ENCODE measurements around the gene PRXL2C. TPM values are rescaled to one million over a fixed set of nuclear protein-coding genes. Genes with fewer than 3 reads are reported as not detected.

The PRXL2C gene
- total and polyA plus RNA-seq, 2 donors (not counting 1 experiment from before 2014, with no cell fraction given), result 10.9 to 16.1 TPM

DNA sequence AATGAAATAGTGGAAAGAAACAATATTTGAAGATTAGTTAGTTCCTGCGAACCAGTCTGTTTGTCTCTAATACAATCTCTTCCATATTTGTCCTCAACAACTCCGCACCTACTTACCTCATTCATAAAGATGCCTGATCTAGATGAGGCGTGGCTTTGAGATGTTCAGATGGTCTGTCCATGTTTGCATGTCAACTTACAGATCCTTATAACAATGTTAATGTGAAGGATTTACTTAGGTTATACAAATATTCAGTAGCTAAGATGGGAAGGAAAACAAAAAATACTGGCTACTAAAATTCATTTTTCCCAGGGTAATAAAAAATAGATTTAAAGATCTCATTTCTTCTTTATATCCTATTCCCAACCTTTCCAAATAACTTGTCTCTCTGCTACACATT lies 43.8 kb downstream of the PRXL2C start:
- no peak for ATAC-seq (ENCODE audit: low read depth)
- Histone ChIP-seq H3K4me3 (ENCODE audit: control extremely low read depth in 1 of 5, extremely low read depth in 1 of 5, insufficient read depth in 1 of 5, low read depth in 2 of 5, low read length in 4 of 5) (no peak overlapping the region), H3K27me3 (replicated peaks in 1 of 4; ENCODE audit: control extremely low read depth in 1 of 4, control insufficient read depth in 3 of 4, insufficient read depth in 4 of 4, low read length in 3 of 4) (peaks cover 0 to 10% (median 6%) of the 10 kb centered on the region in 4 experiments), H3K4me2 (replicated peaks; ENCODE audit: low read depth, low read length, poor library complexity, severe bottlenecking) (no peak overlapping the region), H3K36me3 (replicated peaks in 1 of 2; ENCODE audit: control extremely low read depth in 1 of 2, control insufficient read depth in 1 of 2, extremely low read depth in 1 of 2, insufficient read depth in 2 of 2, low read length in 1 of 2) (no peaks in the 10 kb centered on the region), H2AFZ (ENCODE audit: insufficient read depth, low read depth, low read length, poor library complexity, severe bottlenecking) (no peak overlapping the region), H3K79me2 (ENCODE audit: control insufficient read depth, insufficient read depth, low read length) (no peaks in the 10 kb centered on the region), H4K20me1 (ENCODE audit: control insufficient read depth, insufficient read depth, low read length, poor library complexity, severe bottlenecking) (no peaks in the 10 kb centered on the region), H3K4me1 (ENCODE audit: control insufficient read depth in 2 of 2, insufficient read depth in 2 of 2, low read length in 2 of 2) (no peaks in the 10 kb centered on the region), H3K27ac (ENCODE audit: low read length in 2 of 2) (no peak overlapping the region), H3K9me3 (ENCODE audit: control extremely low read depth in 1 of 3, control insufficient read depth in 2 of 3, insufficient read depth in 1 of 3, low read length in 2 of 3) (no peaks in the 10 kb centered on the region), H3K9ac (ENCODE audit: low read length) (no peak overlapping the region)
- H3K27me3 Mint-ChIP-seq, result peaks cover 40% of the 10 kb centered on the region
- H3K9me3 Mint-ChIP-seq (ENCODE audit: insufficient read depth), result no peaks in the 10 kb centered on the region
- no peak for DNase-seq
- no peak for TF ChIP-seq EZH2 (IDR thresholded peaks at IDR 0.05; ENCODE audit: borderline replicate concordance, insufficient read depth, low read depth, low read length, poor library complexity, severe bottlenecking)
- no peak for TF ChIP-seq CTCF (IDR thresholded peaks at IDR 0.05)
- WGBS (ENCODE audit: insufficient coverage), result 80% methylated on average over 1 of the region's 3 CpGs
- no peak overlapping the region for H3K27ac Mint-ChIP-seq
- intact Hi-C loops (cut with micrococcal nuclease), result no loop called here
- ChIA-PET CTCF (interaction anchor here (0.7 kb wide), 1 partner anchor 57 kb away, joined by 3 read pairs; no protein-coding TSS in a partner anchor), POLR2A (no interaction called here)
- H3K4me3 Mint-ChIP-seq, result no peak overlapping the region
- no peaks in the 10 kb centered on the region for H3K4me1 Mint-ChIP-seq

DNA sequence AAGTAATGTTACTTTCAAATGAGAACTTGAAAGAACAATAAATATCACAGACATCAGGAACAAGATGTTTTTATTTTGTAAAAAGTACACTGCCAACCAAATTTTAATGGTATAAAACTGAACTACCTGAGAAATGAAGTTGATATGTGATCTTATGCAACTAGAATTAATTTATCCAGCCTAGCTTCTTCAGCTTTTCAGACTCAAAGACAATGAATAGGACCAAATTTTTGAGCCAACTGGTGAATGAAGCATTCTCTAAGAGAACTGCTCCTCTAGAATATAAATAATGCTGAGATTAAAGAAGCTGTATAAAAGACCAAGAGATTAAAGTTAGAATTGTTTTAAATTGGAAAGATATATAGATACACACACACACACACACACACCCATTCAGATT lies 45.4 kb downstream of the PRXL2C start:
- Histone ChIP-seq H3K9me3 (ENCODE audit: control extremely low read depth in 1 of 3, control insufficient read depth in 2 of 3, insufficient read depth in 1 of 3, low read length in 2 of 3) (no peaks in the 10 kb centered on the region), H4K20me1 (ENCODE audit: control insufficient read depth, insufficient read depth, low read length, poor library complexity, severe bottlenecking) (no peaks in the 10 kb centered on the region), H3K79me2 (ENCODE audit: control insufficient read depth, insufficient read depth, low read length) (no peaks in the 10 kb centered on the region), H3K36me3 (replicated peaks in 1 of 2; ENCODE audit: control extremely low read depth in 1 of 2, control insufficient read depth in 1 of 2, extremely low read depth in 1 of 2, insufficient read depth in 2 of 2, low read length in 1 of 2) (no peaks in the 10 kb centered on the region), H3K27me3 (replicated peaks in 1 of 4; ENCODE audit: control extremely low read depth in 1 of 4, control insufficient read depth in 3 of 4, insufficient read depth in 4 of 4, low read length in 3 of 4) (peaks cover 0 to 10% (median 4%) of the 10 kb centered on the region in 4 experiments), H3K4me1 (ENCODE audit: control insufficient read depth in 2 of 2, insufficient read depth in 2 of 2, low read length in 2 of 2) (no peaks in the 10 kb centered on the region), H2AFZ (ENCODE audit: insufficient read depth, low read depth, low read length, poor library complexity, severe bottlenecking) (no peak overlapping the region), H3K9ac (ENCODE audit: low read length) (no peak overlapping the region), H3K27ac (ENCODE audit: low read length in 2 of 2) (no peak overlapping the region), H3K4me2 (replicated peaks; ENCODE audit: low read depth, low read length, poor library complexity, severe bottlenecking) (no peak overlapping the region), H3K4me3 (ENCODE audit: control extremely low read depth in 1 of 5, extremely low read depth in 1 of 5, insufficient read depth in 1 of 5, low read depth in 2 of 5, low read length in 4 of 5) (no peak overlapping the region)
- TF ChIP-seq CTCF (IDR thresholded peaks at IDR 0.05) (no peak), EZH2 (IDR thresholded peaks at IDR 0.05; ENCODE audit: borderline replicate concordance, insufficient read depth, low read depth, low read length, poor library complexity, severe bottlenecking) (no peak)
- POLR2A ChIA-PET, result no interaction called here
- Mint-ChIP-seq H3K4me3 (no peak overlapping the region), H3K27ac (no peak overlapping the region), H3K4me1 (no peaks in the 10 kb centered on the region), H3K9me3 (ENCODE audit: insufficient read depth) (no peaks in the 10 kb centered on the region), H3K27me3 (peaks cover 27% of the 10 kb centered on the region)
- DNase-seq (no peak), ATAC-seq (ENCODE audit: low read depth) (no peak)
- intact Hi-C loops (cut with micrococcal nuclease), result no loop called here
- CTCF ChIA-PET, result no interaction called here

Measured in B cell (primary cell).